ENCODE results near the gene CACTIN. TPM values are rescaled to one million over a fixed set of nuclear protein-coding genes. Genes with fewer than 3 reads are reported as not detected.

Gene CACTIN
- total RNA-seq, 3 donors from 2014 or later, result 21.8 to 30.5 (median 27.5) TPM

GRCh38 chr19:3605770-3606169, 20.8 kb downstream of the CACTIN start:
- Histone ChIP-seq H3K36me3 (no peaks in the 10 kb centered on the region), H3K9me3 (no peaks in the 10 kb centered on the region), H3K27me3 (no peaks in the 10 kb centered on the region), H3K4me1 (peaks cover 0 to 7% of the 10 kb centered on the region in 2 donors), H3K27ac (no peak overlapping the region), H3K4me3 (peak overlapping the region; percentile 47 to 76 (median 58))
- intact Hi-C loops (cut with DNase I; ENCODE audit: low total_unique reads), result no loop called here
- no peak for DNase-seq (ENCODE audit: low spot score in 2 of 2)
- TF ChIP-seq POLR2AphosphoS5 (IDR thresholded peaks at IDR 0.05), result no peak
- no peak for TF ChIP-seq POLR2A (IDR thresholded peaks at IDR 0.05)
- TF ChIP-seq CTCF (IDR thresholded peaks at IDR 0.05), result no peak

- H3K9me3 ChIP-seq, result no peaks in the 10 kb centered on the region
- H3K4me3 ChIP-seq, result no peak overlapping the region
- no peaks in the 10 kb centered on the region for H3K36me3 ChIP-seq
- H3K4me1 ChIP-seq, result peaks cover 0 to 7% of the 10 kb centered on the region in 2 donors
- DNase-seq (ENCODE audit: low spot score in 2 of 2), result no peak
- H3K27ac ChIP-seq, result no peak overlapping the region
- no peak for TF ChIP-seq POLR2A (IDR thresholded peaks at IDR 0.05)
- no peak for TF ChIP-seq POLR2AphosphoS5 (IDR thresholded peaks at IDR 0.05)
- TF ChIP-seq CTCF (IDR thresholded peaks at IDR 0.05), result no peak
- intact Hi-C loops (cut with DNase I; ENCODE audit: low total_unique reads), result no loop called here
- H3K27me3 ChIP-seq, result no peaks in the 10 kb centered on the region
Observed at GRCh38 chr19:3605361-3605760, 21.2 kb downstream of the CACTIN start.

- Histone ChIP-seq H3K27ac (no peak overlapping the region), H3K27me3 (no peaks in the 10 kb centered on the region), H3K4me3 (peak overlapping the region in 1 of 3 donors; percentile 11), H3K4me1 (peaks cover 0 to 7% of the 10 kb centered on the region in 2 donors), H3K9me3 (no peaks in the 10 kb centered on the region), H3K36me3 (no peaks in the 10 kb centered on the region)
- no peak for DNase-seq (ENCODE audit: low spot score in 2 of 2)
- TF ChIP-seq POLR2A (IDR thresholded peaks at IDR 0.05) (no peak), POLR2AphosphoS5 (IDR thresholded peaks at IDR 0.05) (no peak), CTCF (IDR thresholded peaks at IDR 0.05) (no peak)
- intact Hi-C loops (cut with DNase I; ENCODE audit: low total_unique reads), result no loop called here
Observed at GRCh38 chr19:3604987-3605343, 21.6 kb downstream of the CACTIN start.

- H3K4me1 ChIP-seq, result peaks cover 0 to 7% of the 10 kb centered on the region in 2 donors
- intact Hi-C loops (cut with DNase I; ENCODE audit: low total_unique reads), result no loop called here
- DNase-seq (ENCODE audit: low spot score in 2 of 2), result no peak
- no peaks in the 10 kb centered on the region for H3K9me3 ChIP-seq
- H3K27me3 ChIP-seq, result no peaks in the 10 kb centered on the region
- TF ChIP-seq POLR2A (IDR thresholded peaks at IDR 0.05), result no peak
- H3K36me3 ChIP-seq, result no peaks in the 10 kb centered on the region
- no peak overlapping the region for H3K27ac ChIP-seq
- H3K4me3 ChIP-seq, result peak overlapping the region in 1 of 3 donors; percentile 11
Observed at GRCh38 chr19:3604227-3604986, 22.2 kb downstream of the CACTIN start.

- Histone ChIP-seq H3K4me1 (peaks cover 0 to 7% of the 10 kb centered on the region in 2 donors), H3K27ac (no peak overlapping the region), H3K9me3 (no peaks in the 10 kb centered on the region), H3K27me3 (no peaks in the 10 kb centered on the region), H3K36me3 (no peaks in the 10 kb centered on the region), H3K4me3 (no peak overlapping the region)
- intact Hi-C loops (cut with DNase I; ENCODE audit: low total_unique reads), result no loop called here
- TF ChIP-seq POLR2AphosphoS5 (IDR thresholded peaks at IDR 0.05), result no peak
- TF ChIP-seq CTCF (IDR thresholded peaks at IDR 0.05), result no peak
- no peak for TF ChIP-seq POLR2A (IDR thresholded peaks at IDR 0.05)
- no peak for DNase-seq (ENCODE audit: low spot score in 2 of 2)
Observed at GRCh38 chr19:3603121-3603811, 23.3 kb downstream of the CACTIN start.
